Measurements from ENCODE around the gene IL12RB2.

The IL12RB2 gene

DNA sequence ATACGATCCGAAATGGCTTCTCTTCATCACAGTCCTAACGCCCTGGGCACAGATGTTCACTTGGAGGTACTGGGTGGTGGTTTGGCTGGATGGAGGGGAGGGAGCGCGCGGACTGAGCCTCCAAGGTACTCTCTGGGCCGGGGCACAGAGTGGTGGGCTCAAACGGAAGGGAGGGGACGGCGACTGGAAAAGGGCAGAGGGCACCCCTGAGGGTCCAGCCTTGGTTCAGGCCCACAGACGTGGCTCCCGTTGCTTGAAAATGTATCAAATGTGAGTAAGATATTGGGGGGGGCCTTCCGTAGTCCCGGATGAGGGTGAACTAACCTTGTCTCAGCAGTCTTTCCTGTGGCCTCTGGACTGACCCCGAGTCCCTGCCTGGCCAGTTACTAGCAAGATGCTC lies 463 bp downstream of the IL12RB2 start:
- no peak for FAIRE-seq

DNA sequence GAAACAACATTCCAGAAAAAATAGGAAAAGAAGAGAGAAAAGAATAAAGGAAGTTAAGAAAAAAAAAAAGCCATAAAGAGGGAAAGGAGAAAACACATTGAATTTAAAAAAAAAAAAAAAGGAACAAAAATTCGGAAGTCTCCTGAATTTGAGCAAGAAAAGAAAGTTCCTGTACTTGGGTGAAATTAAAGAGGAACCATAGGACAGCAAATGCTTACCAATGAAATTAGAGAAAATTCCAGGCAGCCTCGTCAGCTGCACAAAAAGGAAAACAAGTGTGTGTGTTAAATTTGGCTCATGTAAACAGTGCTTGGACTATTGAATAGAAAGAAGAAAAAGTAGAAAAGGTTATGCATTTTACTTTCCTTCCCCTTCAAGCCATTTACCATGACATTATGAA lies 4.9 kb downstream of the IL12RB2 start:
- no peak for DNase-seq (ENCODE audit: insufficient read length, low spot score)
- FAIRE-seq, result no peak

More for the DNA sequence above, 463 bp downstream of the IL12RB2 start:
- no peak for DNase-seq (ENCODE audit: insufficient read length, low spot score)

DNA sequence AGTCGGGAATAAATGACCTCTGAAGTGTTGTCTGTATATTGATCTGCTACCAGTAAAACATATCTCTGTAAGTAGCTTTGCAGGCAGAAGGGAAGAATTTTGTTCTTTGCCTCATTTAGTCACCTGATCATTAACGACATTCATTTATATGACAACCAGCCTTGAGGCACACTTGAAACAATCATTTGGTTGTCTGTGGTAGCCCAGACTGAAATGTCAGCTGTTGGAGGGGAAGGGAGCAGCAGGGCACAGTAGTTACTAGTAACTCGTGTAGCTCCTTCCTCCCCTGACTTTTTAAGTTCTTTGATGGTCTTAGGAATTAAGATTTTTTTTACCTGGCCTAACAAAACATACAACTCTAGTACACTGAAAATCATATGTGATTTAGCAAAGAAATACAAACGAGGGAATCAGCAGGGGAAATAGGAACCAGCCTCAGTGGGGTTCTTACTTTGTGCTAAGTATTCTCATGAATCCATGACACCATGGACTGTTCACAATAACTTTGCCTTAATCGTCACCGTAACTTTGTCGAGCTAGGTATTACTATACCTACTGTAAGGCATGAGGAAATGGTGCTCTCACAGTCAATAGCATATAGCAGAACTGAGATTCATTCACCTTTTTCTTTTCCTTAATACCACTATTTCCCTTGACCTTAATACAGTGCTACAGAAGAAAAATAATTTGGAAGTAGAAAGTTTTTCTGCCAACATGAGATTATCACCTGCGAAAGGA lies 6.4 kb downstream of the IL12RB2 start:
- no peak for FAIRE-seq
- DNase-seq (ENCODE audit: insufficient read length, low spot score), result no peak

DNA sequence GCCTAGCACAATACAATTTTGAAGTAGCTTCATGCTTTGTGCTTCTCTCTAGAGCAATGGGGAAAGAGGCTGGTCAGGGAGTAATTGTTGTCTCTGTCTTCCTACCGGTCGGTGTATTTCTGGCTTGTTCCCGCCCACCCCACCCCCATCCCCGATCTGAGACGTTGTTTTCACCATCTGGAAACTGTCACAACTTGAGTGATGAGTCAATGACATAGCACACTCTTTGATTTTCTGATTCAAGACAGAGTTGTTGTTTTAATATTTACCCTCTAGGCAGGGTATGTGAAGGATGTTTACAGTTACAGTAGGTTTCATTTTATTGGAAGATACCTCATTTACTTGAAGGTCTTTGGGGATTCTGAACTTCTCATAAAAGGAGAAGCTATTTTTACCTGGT lies 7.0 kb downstream of the IL12RB2 start:
- DNase-seq (ENCODE audit: insufficient read length, low spot score) (no peak), FAIRE-seq (no peak)

DNA sequence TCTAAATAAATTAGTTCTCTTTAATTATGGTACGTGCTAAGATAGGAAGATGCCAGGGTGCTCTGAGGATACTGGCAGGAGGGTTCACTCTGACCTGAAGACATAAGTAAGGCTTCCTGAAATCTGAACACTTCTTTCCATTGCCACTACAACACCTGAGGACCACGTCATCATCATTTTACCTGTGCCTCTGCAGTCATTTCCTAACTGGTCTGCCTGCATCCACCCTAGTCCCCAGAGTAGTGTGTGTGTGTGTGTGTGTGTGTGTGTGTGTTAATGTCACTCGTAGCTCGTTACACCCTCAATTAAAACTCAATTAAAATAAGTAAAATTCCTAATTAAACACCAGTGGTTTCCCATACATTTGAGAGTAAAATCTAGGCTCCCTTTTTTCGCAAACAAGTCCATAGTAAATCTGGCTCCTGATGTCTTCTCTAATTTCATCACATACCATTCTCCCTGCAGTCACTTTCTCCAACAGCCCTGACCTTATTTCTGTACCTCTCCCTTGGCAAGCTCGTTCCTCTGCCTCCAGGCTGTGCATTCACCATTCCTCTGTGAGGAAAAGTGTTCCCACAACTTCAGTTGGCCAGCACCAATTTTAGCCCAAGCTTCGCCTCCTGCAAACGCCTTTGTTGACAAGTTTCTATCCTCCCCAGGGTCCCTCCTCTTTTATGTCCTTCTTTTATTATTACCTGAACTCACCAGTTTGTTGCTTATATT lies 8.7 kb downstream of the IL12RB2 start:
- FAIRE-seq (no peak), DNase-seq (ENCODE audit: insufficient read length, low spot score) (no peak)

DNA sequence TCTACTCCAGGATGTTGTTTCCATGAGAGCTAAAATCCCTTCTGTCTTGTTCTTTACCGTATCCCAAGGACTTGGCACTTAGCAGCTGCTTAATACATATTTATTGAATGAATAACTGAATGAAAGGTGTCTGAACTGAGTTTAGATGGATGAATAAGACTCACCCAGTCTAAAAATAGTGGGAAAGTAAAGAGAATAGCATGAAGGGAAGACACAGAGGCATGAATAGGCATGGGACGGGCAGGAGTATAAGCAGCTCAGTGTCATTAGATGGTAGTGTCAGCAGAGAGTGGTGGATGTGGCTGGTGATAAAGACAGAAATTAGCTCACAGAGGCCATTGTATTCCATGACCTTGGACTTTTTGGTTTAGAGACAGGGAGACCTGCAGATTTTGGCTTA lies 9.2 kb downstream of the IL12RB2 start:
- no peak for FAIRE-seq

DNA sequence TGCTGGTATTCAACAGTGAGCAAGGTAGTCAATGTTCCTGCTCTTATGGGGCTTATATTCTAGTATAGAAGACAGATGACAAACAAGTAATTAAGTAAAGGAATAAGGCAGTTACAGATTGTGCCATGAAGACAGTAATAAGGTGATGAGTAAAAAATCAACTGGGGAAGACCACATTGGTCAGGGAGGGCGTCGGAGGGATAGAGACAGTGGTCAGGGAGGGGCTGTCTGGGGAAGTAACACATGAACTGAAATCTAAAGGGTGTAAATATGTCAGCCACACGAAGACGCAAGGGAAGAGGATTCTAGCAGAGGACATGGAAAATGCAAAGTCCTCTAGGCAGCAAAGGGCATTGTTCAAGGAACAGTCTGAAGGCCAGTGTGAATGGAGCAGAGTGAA lies 10.1 kb downstream of the IL12RB2 start:
- no peak for FAIRE-seq
- no peak for DNase-seq (ENCODE audit: insufficient read length, low spot score)

More for the DNA sequence above, 9.2 kb downstream of the IL12RB2 start:
- no peak for DNase-seq (ENCODE audit: insufficient read length, low spot score)

DNA sequence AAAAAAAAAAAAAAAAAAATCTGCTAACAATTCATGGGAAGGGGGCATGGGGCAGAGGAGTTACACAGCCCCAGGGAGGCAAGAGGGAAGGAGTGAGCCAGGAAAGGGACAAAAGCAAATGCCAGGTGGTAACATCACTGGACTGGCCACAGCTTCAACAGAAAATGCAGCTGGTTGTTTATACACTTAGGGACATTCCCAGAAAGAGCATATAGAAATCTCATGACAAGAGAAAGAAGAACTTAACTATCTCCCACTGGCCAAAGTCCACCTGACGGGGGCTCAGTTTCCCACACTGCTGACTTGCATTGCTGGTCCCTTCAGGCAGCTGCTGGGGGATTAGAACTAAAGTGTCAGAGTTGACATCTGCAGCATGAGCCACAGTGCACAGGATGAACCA lies 14.8 kb downstream of the IL12RB2 start:
- DNase-seq (ENCODE audit: insufficient read length, low spot score) (no peak), FAIRE-seq (no peak)

DNA sequence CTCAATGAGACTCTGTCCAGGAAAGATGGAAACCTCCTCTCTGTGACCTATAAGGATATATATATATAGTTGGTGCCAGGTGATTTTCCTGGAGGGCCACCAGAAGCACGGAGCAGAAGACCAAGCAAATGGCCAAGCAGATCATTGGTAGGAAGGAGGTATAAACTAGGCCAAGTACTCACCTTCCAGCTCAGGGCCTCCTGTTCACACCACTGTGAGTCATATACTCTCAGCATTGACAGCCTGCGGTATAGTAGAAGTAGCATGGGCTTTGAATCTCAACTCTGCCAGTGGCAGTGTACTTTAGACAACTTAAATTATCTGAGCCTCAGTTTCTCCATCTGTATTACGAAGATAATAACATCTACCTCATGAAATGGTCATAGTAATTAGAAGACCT lies 15.4 kb downstream of the IL12RB2 start:
- DNase-seq (ENCODE audit: insufficient read length, low spot score), result no peak

DNA sequence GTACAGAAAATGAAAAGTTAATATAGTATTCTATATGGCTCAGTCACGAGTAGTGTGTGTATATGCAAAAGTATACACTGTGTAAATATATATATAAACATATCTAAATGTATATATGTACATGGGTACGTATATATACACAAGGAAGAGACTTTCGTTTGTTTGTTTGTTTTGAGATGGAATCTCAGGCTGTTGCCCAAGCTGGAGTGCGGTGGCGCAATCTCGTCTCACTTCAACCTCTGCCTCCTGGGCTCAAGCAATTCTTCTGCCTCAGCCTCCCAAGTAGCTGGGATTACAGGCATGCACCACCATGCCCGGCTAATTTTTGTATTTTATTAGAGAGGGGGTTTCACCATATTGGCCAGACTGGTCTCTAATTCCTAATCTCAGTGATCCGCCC lies 16.4 kb downstream of the IL12RB2 start:
- FAIRE-seq (no peak), DNase-seq (ENCODE audit: insufficient read length, low spot score) (no peak)

More for the DNA sequence above, 15.4 kb downstream of the IL12RB2 start:
- no peak for FAIRE-seq

DNA sequence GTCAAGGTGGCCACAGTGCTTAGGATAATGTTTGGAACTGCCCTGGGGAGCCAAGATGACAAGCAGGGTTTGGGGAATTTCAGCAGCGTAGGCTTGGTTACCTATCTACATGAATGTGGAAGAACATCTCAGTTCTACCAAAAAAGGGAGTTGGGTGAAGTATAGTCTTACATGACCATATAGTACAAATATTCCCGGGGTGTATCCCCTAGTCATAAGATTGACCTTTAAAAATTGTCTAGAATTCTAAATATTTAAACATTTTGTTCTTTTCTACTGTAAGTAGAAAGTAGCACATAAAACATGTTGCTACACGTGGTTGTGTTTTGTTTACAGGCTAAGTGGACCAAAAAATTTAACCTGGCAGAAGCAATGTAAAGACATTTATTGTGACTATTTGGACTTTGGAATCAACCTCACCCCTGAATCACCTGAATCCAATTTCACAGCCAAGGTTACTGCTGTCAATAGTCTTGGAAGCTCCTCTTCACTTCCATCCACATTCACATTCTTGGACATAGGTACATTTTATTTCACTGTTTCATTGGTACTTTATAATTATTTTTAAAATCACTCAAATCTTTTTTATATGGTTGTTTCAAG lies 20.3 kb downstream of the IL12RB2 start:
- no peak for DNase-seq (ENCODE audit: insufficient read length, low spot score)
- no peak for FAIRE-seq

DNA sequence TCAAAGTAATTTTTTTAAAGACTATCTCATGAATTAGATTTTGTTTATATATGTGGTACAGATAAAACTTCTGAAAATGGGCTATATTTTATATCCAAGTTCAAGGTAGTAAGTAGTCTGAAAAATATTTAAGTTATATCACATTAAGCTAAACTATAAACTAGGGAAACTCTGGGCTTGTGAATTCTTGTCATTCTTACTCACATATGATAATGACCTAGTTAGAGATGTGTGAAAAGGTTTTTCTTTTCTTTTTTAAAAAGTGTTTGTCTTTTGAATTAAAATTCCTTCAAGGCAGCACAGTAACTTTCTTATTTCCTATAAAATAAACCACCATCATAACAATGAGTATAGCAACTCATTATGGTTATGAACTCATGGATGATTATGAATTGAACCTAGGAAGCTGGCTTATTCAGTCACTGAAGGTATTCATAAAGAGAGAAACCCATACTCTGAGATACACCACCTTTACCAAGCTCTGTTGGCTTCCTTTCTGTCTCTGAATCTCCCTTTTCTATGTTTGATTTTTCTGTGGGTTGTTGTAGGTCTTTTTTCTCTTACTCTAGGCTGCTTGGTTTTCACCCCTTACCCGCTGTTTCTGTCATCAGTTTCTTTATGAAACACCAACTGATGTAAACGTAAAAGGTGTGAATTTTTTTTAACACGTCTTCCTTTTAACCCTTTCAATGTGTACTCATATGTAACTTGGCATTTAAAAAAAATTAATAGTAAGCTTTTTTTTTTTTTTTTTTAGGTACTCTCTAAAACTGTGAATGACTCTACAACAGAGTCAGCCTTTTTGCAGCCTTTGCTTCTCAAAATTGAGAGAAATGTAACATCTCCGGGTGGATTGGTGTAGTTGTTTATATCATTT lies 25.2 kb downstream of the IL12RB2 start:
- FAIRE-seq (peak; percentile 90), DNase-seq (ENCODE audit: insufficient read length, low spot score) (peak; percentile 18)

DNA sequence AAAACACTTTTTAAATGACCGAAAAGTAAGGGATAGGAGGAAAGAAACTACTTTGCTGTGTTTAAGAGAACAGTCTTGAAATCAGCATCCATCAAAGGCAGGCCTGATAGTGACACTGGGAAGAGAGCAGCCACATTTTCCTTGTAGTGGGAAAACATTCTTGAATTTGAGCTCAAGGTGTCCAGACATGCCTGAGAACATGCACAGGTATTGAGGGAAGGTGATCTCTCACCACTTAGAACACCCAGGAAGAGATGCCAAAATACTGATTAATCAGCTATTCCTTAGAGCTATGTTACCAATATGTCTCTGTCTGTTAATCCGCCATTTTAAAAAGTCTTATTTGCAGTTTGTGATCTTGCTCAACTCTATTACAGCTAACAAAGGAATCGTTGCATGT lies 25.9 kb downstream of the IL12RB2 start:
- FAIRE-seq (peak; percentile 70), DNase-seq (ENCODE audit: insufficient read length, low spot score) (no peak)

DNA sequence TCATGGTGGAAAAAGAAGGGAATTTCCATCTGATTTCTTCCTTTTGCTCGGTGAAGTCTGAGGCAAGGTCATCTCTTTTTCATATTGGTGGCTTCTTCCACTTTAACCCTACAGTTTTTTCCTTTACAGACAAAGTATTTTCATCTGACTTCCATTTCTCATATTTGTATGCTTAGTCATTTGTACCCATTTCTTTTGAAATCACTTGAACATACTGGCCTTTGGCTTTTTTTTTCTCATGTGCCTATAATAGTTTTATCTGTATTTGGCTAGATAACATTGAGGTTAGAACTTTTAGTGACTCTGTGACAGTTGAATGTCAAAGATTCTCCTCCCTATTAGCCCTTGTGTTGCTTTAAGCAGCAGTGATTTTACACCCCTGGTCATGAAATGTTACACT lies 27.7 kb downstream of the IL12RB2 start:
- FAIRE-seq (no peak), DNase-seq (ENCODE audit: insufficient read length, low spot score) (no peak)

DNA sequence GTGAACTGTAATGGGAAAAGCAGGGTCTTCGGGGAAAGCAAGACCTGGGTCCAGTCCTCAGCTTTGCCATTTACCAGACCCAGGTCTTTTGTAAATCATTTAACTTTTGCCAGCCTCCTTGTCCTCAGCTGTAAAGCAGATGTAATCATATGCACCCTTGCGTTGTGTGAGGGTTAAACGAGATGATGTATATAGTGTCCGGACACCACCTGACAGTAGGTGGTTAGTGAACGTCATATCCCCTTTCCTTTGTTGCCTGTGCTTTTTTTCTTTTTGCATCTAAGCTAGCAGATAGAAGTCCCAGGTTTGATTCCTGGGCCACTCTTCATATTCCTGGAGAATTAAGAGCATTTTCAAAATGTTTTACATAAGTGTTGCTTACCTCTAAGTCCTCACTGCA lies 28.5 kb downstream of the IL12RB2 start:
- DNase-seq (ENCODE audit: insufficient read length, low spot score) (no peak), FAIRE-seq (no peak)

DNA sequence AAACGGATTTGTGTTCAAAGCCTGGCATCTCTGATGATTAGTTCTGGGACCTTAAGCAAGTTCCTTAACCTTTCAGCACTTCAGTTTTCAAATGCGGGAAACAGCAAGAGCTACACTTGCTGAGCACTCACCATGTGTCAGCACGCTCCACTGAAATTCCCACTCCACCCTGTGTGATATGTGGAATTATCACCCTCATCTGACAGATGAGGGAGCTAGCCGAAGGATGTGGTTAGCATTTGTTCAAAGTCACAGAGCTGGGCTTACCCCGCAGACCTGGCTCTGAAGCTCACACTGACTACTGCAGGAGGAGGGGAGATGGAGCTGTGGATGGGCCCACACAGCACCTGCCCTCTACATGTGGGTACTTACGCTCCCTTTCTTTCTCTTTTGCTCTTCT lies 29.1 kb downstream of the IL12RB2 start:
- FAIRE-seq, result no peak
- no peak for DNase-seq (ENCODE audit: insufficient read length, low spot score)

DNA sequence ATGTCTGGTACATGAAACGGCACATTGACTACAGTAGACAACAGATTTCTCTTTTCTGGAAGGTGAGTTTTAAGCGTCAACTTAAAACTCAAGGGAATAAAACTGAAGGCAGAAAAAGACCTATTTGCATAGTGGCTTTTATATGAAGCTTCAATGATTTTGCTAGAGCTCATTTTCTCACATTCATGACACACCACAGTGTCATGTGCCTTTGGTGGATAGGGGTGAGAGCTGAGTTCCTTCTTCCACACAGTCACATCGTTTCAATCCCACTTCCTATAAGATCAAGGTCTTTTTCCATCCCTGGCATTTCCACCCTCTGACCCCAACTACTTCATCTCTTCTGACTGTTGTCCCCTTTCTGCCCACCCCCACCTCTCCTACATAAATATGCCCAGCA lies 31.0 kb downstream of the IL12RB2 start:
- no peak for DNase-seq (ENCODE audit: insufficient read length, low spot score)
- peak; percentile 62 for FAIRE-seq

DNA sequence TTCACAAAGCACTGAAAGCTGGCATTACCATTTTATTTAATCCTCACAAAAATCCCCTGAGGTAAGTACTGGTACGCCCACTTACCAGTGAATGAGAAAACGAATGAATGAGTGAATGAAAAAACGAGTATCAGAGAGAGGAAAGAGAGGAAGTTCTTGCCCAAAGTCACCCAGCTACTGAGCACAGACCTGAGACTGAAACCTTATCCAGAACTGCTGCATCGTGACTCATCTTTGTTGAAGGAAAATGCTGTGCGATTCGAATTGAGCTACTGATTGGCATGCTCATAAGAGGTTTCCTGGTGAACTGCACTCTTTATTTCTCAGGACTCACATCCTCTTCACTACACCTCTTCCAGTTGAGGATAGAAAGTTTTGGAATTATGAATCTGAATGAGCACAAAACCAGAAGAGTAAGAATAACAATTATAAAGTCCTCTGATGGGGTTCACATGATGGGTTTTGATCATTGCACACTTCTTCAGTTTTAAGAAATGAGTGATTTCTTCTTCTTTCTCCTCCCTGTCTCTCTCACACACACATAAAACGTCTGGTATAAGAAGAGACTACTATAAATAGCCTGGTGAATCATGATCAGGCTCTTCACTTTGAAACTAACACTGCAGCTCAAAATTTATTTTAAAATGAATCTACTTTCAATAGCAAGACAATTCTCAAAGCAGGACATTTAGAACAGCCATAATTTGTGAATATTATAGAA lies 32.1 kb downstream of the IL12RB2 start:
- FAIRE-seq, result peak; percentile 89
- DNase-seq (ENCODE audit: insufficient read length, low spot score), result no peak

DNA sequence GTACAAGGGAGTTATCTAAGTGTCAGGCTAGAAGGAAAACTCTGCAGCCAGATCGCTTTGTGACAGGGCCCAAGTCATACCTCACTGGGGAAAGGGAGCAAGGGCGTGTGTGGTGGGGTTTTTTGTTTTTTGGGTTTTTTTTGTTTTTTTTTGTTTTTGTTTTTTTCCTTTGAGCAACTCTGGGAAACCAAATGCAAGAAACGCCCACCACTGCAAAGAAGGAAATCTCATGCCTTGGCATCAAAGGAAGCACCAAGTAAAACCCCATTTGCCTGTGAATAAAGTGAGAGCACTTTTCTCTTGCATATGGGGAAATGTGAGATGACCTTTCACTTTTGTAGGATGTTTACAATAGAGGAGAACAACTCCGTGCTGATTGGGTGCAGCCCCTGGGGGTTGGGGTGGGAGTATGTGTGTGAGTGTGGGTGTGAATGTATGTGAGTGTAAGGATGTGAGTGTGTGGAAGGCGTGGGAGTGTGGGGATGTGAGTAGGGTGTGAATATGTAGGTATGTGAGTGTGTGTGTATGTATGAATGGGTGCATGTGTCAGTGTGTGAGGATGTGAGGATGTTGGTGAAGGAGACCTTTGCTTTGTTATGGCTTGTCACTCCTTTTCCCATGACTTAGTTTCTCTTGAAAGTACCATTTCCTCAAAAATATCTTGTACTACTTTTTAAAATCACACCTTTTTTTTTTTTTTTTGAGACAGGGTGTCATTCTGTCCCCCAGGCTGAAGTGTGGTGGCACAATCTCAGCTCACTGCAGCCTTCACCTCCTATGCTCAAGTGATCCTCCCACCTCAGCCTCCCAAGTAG lies 34.6 kb downstream of the IL12RB2 start:
- DNase-seq (ENCODE audit: insufficient read length, low spot score) (no peak), FAIRE-seq (peak; percentile 90)

All from GM19239 (cell line).